GM19372 (cell line): ENCODE results near the gene DNASE1.

Source experiments
- ATAC-seq: cut with Tn5 transposase; IDR thresholded peaks from one replicate; pipeline ENCODE4 v1.9.1; 2021; ENCODE audit warnings: mild to moderate bottlenecking, low read depth, moderate library complexity; ENCODE audit not compliant: unreplicated experiment

The DNASE1 gene

DNA sequence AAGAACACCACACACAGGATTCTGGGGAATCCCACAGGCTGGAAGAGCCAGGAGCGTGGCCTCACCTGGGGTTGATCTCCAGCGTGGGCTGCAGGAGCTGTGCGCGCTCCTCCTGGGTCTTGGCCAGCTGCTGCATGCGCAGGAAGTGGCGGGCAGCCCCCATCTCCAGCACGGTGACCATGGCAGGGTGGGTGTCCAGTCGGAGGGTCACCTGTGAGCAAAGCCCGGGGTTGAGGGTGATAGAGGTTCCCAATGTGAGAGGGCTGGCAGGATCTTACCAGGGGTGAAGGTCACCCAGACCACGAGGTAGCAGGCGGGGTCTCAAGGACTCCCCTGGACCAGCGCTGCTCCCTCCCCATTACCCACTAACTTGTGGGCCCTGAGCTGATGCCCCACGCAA is 7.4 kb downstream of the DNASE1 start:
- no peak for ATAC-seq

GRCh38 chr16:3662601-3663000 is 8.1 kb downstream of the DNASE1 start:
- ATAC-seq: no peak

DNA sequence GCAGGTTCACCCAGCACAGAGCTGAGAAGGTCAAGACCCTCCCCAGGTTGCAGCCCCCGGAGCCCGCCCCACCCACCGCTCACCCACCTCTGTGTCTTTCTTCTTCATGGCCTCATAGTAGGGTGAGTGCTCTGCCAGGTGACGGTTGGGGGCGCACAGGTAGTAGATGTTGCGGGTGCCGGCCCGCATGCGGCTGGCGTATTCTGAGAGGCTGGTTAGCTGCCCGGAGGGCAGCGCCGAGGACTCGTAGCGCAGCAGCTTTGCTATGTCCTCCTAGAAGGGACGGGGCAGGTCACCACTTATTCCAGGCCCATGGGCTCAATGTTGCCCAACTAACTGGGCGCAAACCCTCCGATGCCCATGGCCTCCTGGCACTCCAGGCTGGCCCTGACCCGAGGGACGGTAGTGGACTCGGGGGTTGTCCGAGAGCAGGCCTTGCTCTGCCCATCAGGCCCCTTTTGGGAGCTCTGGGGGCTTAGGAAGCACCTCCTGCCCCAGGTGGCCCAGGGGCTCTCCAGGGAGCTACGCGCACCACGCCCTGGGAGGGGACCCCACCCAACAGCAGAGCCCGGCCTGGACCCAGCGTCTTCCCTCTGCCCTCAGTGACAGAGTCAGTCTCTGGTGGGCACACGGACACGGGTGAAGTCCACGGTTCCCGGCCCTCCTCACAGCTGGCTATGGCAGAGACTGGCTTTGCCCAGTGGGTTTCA is 9.9 kb downstream of the DNASE1 start:
- no peak for ATAC-seq

GRCh38 chr16:3665508-3665907 is 11.0 kb downstream of the DNASE1 start:
- no peak for ATAC-seq

DNA sequence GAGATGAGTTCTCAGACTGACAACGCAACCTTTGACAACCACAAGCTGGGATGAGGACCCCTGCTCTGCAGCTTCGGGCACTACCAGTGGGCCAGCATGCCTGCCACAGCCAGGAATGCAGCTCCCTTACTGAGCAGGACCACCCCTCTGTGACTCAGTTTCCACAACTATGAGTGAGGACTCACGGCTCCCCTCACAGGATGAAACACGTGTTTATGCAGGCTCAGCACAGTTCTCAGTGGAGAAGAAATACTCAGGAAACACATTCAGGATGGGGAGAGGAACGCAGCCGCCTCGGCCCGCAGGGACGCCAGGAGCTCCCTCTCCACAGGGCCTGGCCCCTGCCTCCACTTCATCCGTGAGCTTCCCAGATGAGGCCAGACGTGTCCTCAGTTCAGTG is 14.1 kb downstream of the DNASE1 start:
- no peak for ATAC-seq

DNA sequence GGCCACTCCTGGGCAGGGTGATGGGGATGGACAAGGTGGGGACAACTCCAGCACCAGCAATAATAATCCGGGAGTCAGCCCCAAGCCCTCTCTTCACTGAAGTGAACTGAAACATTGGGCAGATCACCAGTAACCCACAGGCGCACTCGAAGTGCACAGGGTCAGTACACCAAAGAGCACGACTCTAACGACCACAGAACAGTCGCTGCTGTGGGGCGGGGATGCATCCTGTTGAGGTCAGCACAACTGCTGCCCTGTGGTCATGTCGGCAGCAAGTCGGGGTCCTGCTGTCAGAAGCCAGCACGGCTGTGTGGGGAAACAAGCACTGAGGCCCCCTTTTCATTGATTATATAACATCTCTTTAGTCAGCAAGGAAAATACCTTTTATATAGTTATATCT is 14.6 kb downstream of the DNASE1 start:
- no peak for ATAC-seq

DNA sequence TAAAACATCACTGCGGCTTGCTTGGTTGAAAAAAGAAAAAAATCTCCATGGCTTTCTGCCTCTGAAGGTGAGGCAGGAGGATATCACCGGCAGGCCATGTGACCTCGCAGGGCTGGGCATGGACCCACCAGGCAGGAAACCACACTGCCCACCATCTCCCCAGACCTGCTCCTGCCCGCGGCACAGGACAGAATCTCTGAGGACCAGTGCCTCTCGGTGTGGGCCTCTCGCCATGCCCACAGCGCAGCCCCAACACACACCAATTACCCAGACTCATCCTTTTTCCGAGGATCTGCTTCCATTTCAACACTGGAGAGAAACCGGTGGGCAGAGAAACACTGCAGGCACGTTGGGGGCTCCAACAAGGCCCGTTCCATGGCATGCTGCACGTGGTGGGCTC is 16.2 kb downstream of the DNASE1 start:
- no peak for ATAC-seq

DNA sequence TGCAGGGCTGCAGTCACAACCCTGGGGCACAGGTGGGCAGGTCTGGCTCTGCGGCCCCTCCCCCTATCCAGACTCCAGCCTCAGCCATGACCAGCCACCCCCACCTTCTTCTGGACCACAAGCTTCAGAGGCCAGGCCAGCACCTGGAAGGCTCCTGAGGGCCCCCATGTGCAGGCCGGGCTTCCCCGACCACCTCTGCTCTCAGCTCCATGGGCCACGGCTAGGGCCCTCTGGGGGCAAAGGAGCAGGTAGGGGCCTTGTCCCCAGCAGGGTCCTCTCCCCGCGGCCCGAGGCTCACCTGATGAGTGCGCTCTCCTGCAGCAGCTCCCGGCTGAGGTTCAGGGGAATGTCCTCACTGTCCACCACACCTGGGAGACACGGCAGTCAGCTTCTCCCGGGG is 16.9 kb downstream of the DNASE1 start:
- ATAC-seq: no peak

GRCh38 chr16:3672571-3673041 is 18.1 kb downstream of the DNASE1 start:
- ATAC-seq: no peak

- no peak for ATAC-seq
Observed at GRCh38 chr16:3673201-3673600, 18.7 kb downstream of the DNASE1 start.

GRCh38 chr16:3673676-3674377 is 19.3 kb downstream of the DNASE1 start:
- ATAC-seq: no peak

DNA sequence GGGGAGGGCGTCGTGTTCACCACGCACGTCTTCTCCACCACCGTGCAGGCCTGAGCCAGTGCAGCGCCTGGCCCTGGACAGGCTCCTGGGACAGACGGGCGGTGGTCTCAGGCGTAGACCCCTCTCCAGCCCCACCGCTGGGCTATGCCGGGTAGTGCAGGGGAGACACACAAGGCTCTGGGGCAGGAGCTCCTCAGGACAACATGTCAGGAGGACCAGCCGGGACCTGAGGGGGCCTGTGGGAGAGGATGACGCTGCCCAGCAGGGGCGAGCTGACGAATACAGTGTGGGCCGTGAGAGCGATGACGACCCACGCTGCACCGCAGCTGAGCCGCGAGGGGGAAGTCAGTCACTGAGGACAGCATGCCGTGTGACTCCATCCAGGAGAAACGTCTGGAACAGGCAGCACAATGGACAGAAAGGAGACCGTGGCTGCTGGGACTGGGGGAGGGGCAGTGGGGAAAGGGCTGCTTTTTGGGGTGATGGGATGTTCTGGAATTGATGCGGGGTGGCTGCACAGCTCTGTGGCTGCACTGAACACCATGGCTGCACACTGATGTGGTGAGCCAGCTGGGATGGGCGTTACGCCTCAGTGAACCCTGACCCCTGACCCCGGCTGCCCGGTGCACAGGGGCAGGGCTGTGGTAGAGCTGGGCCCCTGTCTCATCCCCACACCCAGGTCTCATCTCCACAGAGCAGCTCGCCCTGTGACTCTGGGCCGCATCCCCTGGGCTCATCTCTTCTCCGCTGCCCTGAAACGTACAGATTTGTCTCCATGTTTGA is 20.2 kb downstream of the DNASE1 start:
- no peak for ATAC-seq

GRCh38 chr16:3675601-3676130 is 21.2 kb downstream of the DNASE1 start:
- ATAC-seq: no peak

DNA sequence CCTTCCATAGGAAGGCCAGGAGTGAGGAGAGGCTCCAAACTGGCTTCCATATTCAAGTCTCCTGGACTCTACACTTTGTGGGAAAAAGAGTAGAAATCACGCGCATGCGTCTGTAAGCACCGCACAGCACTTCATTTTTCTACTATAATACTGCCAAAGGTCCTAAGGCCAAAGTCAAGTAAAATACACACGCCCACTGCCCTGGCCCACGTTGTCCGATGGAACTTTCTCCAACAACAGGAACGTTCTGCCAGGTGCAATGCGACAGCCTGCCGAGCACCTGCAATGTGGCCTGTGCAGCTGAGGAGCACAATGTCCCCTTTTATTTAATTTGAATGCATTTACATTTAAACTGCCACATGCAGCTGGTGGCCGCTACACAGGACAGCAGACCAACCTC is 23.5 kb downstream of the DNASE1 start:
- ATAC-seq: no peak

DNA sequence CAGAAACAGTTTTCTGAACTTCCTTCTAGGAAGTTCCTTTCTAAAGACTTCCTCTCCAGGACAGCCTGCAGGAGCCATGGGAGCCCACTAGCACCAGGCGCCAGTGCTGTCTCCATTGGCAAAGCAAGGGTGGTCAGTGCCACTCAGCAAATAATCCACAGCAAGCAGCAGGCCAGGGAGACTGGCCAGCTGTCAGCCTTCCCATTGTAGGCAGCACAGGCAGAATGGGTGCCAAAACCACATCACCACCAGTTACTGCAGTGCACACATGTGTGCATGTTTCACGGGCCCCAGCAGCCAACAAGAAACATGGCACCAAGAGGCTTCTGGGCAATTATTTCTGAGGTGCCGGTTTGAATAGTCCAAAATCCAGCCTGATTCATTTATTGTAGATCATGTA is 26.7 kb downstream of the DNASE1 start:
- no peak for ATAC-seq

DNA sequence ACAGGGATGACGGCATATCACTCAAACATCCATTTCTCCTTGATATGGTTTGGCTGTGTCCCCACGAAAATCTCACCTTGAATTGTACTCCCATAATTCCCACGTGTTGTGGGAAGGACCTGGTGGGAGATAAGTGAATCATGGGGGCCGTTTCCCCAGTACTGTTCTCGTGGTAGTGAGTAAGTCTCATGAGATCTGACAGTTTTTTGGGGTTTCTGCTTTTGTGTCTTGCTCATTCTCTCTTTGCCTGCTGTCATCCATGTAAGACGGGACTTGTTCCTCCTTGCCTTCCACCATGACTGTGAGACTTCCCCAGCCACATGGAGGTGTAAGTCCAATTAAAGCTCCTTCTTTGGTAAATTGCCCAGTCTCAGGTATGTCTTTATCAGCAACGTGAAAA is 32.5 kb downstream of the DNASE1 start:
- no peak for ATAC-seq

DNA sequence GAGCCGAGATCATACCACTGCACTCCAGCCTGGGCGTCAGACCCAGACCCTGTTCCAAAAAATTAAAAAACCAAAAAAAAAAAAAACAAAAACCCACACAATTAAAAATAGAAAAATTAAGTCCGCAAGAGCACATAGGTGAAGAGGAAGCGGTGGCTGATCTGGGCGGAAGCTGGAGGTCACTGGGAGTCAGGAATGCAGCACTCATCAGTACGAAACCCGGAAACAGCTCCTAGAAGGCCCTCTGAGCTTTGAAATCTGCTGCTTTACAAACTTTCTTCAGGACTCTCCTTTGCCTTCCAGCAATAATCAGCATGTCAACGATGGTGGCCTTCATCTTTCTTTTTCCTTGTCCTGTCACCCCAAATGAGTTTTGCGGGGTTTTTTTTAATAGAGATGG is 33.3 kb downstream of the DNASE1 start:
- no peak for ATAC-seq

GRCh38 chr16:3689731-3690130 is 35.2 kb downstream of the DNASE1 start:
- ATAC-seq: no peak

GRCh38 chr16:3690470-3690928 is 36.0 kb downstream of the DNASE1 start:
- no peak for ATAC-seq

DNA sequence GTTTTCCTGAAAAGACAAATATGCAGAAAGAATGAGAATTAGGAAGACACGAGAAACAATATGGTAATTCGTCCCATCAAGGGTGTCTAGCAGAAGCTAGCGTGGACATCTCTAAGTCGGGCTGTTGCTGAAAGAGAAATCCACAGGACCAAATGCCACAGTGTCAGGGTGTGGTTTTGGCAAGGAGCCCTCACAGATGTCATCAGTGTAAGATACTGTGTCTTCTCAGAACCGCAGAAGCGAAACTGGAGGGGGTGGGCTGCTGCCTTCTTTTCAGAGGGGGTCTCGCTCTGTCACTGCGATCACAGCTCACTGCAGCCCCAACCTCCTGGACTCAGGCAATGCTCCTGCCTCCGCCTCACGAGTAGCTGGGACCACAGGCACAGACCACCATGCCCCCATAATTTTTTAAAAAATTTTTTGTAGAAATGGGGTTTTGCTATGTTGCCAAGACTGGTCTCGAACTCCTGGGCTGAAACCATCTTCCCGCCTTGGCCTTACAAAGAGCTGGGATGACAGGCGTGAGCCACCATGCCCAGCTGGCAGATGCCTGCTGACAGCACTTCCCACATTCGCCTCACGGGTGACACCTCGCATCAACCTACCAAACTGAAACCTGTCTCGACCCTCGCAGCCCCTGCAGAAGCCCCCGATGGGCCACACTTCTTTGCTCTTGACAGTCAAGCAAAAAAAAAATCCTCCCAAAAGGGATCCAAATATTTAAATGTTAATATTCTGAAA is 36.7 kb downstream of the DNASE1 start:
- ATAC-seq: no peak
